Hepatocyte (in vitro differentiated cells): ENCODE results near the gene RNF6. TPM values are rescaled to one million over a fixed set of nuclear protein-coding genes. Genes with fewer than 3 reads are reported as not detected.
"Not testable (repeated sequence)": the region's sequence is repeated elsewhere in the genome, so short reads cannot be mapped to it uniquely, and the experiment has no call there.

Experiments
- DNase-seq: peaks from one replicate; pipeline ENCODE4 v3.0.0-alpha.2; 2016; ENCODE audit warnings: low spot score
- H2AFZ ChIP-seq: fragments of 200-600 bp; sonication (generic); 2 replicates; pipeline ENCODE4 v1.6.0; 2016; ENCODE audit warnings: antibody characterized with exemption, mild to moderate bottlenecking
- H3K27ac ChIP-seq: fragments of 200-600 bp; sonication (generic); 2 replicates; pipeline ENCODE4 v1.5.1; 2016; ENCODE audit warnings: mild to moderate bottlenecking
- H3K27me3 ChIP-seq: fragments of 200-600 bp; sonication (generic); 2 replicates; pipeline ENCODE4 v1.6.1; 2016
- H3K36me3 ChIP-seq: fragments of 200-600 bp; sonication (generic); replicated peaks from 2 replicates; pipeline ENCODE4 v1.5.1; 2016; ENCODE audit warnings: low read depth; ENCODE audit not compliant: insufficient read depth
- H3K4me1 ChIP-seq: fragments of 200-600 bp; sonication (generic); 2 replicates; pipeline ENCODE4 v1.5.1; 2016; ENCODE audit warnings: mild to moderate bottlenecking, moderate library complexity; ENCODE audit not compliant: insufficient read depth
- H3K4me2 ChIP-seq: fragments of 200-600 bp; sonication (generic); 2 replicates; pipeline ENCODE4 v1.6.0; 2016
- H3K4me3 ChIP-seq: fragments of 200-600 bp; sonication (generic); 2 replicates; pipeline ENCODE4 v1.5.1; 2016; ENCODE audit warnings: mild to moderate bottlenecking
- H3K79me2 ChIP-seq: fragments of 200-600 bp; sonication (generic); 2 replicates; pipeline ENCODE4 v1.6.0; 2017; ENCODE audit warnings: mild to moderate bottlenecking
- H3K9me2 ChIP-seq: fragments of 200-600 bp; sonication (generic); replicated peaks from 2 replicates; pipeline ENCODE4 v1.6.0; 2017; ENCODE audit warnings: mild to moderate bottlenecking; ENCODE audit not compliant: insufficient read depth
- H3K9me3 ChIP-seq: fragments of 200-600 bp; sonication (generic); 2 replicates; pipeline ENCODE4 v1.5.1; 2016; ENCODE audit warnings: low read depth, mild to moderate bottlenecking
- H4K20me1 ChIP-seq: fragments of 200-600 bp; sonication (generic); 2 replicates; pipeline ENCODE4 v1.6.0; 2016; ENCODE audit warnings: mild to moderate bottlenecking; ENCODE audit not compliant: insufficient read depth, poor library complexity, severe bottlenecking
- EZH2 ChIP-seq: fragments of 200-600 bp; sonication (generic); IDR thresholded peaks from 2 replicates; pipeline ENCODE4 v1.6.1; 2016; ENCODE audit warnings: antibody characterized with exemption, mild to moderate bottlenecking, borderline replicate concordance
- EZH2phosphoT487 ChIP-seq: fragments of 200-600 bp; sonication (generic); IDR thresholded peaks from one replicate; pipeline ENCODE4 v1.6.1; 2018; ENCODE audit warnings: antibody characterized with exemption, mild to moderate bottlenecking, low read depth, moderate library complexity; ENCODE audit not compliant: unreplicated experiment, severe bottlenecking
- WGBS: methylation state at CpG from one replicate; pipeline ENCODE4 v1.1.6; 2016; ENCODE audit warnings: low lambda C conversion rate; ENCODE audit errors: missing lambda C conversion rate; 5-methylcytosine and 5-hydroxymethylcytosine counted together
- polyA plus RNA-seq: library from polyadenylated mRNA; unstranded; fragments of >200 nt; fragmentation: Nextera tagmentation; extraction: Ambion mirVana; gene quantifications from 2 replicates; pipeline ENCODE4 v1.2.1, GENCODE V29; 2016
- total RNA-seq: library from RNA; depleted of rRNA; stranded (reverse); fragments of >200 nt; gene quantifications from 2 replicates; pipeline ENCODE4 v1.2.3, GENCODE V29; 2014
- TF ChIP-seq, protein P1 (sequence below): fragments of 200-600 bp; sonication (generic); IDR thresholded peaks from 2 replicates; pipeline ENCODE4 v1.5.1; 2016; ENCODE audit warnings: antibody characterized with exemption, mild to moderate bottlenecking; ENCODE audit not compliant: poor library complexity

Gene RNF6
- total and polyA plus RNA-seq, 2 experiments from 2014 or later = 31.9 to 34.0 TPM

DNA sequence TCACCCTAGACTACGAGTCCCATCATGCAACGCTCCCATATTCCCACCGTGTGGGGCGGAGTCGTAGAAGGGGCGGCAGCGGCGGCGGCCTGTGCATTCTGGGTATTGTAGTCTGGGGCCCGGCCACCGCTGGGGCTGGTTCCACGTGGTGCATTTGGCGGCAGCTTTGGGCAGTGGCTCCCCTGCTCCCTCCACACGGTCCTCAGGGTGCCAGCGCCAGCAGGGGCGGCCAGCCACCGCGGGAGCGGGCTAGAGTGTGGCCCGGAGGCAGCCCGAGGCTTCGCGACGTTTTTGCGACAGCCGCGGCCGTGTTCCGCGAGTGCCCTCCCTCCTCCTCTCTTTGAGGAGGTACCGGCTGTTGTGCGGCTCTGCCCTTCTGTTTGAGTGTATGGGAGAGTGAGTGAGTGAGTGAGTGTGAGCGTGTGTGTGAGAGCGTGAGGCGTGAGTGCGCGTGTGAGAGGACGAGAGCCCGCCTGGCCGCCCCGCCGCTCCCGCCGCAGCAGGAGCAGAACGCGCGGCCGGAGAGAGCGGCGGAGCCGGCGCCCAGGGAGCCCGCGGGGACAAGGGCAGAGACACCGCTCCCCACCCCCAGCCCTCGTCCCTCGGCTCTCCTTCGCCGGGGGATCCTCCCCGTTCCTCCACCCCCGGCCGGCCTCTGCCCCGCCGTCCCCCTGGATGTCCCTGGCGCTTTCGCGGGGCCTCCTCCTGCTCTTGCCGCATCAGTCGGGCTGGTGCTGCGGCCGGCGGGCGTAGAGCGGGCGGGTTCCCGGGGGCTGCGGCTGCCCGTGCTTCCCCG is 31.9 kb upstream of the RNF6 start, which contains the start of gene CDK8:
CDK8 (plus strand) TSS at position 343 of the 796 bp plus-strand sequence. CDS start 513 bp downstream, outside the sequence.
- DNase-seq = peak; percentile 91
- peaks cover 33% of the 10 kb centered on the region for H4K20me1 ChIP-seq
- H3K4me3 ChIP-seq = peak within 1 kb of the TSS; percentile 84
- no peaks in the 10 kb centered on the region for H3K9me2 ChIP-seq
- H3K79me2 ChIP-seq = peaks cover 42% of the 10 kb centered on the region
- H3K9me3 ChIP-seq = no peaks in the 10 kb centered on the region
- no peaks in the 10 kb centered on the region for H3K36me3 ChIP-seq
- H2AFZ ChIP-seq = peak within 1 kb of the TSS; percentile 90
- 2% methylated on average over 49 of the region's 79 CpGs for WGBS
- peaks cover 18% of the 10 kb centered on the region for H3K4me1 ChIP-seq
- H3K27me3 ChIP-seq = no peaks in the 10 kb centered on the region
- peak within 1 kb of the TSS; percentile 84 for H3K4me2 ChIP-seq
- TF ChIP-seq, protein P1, sequence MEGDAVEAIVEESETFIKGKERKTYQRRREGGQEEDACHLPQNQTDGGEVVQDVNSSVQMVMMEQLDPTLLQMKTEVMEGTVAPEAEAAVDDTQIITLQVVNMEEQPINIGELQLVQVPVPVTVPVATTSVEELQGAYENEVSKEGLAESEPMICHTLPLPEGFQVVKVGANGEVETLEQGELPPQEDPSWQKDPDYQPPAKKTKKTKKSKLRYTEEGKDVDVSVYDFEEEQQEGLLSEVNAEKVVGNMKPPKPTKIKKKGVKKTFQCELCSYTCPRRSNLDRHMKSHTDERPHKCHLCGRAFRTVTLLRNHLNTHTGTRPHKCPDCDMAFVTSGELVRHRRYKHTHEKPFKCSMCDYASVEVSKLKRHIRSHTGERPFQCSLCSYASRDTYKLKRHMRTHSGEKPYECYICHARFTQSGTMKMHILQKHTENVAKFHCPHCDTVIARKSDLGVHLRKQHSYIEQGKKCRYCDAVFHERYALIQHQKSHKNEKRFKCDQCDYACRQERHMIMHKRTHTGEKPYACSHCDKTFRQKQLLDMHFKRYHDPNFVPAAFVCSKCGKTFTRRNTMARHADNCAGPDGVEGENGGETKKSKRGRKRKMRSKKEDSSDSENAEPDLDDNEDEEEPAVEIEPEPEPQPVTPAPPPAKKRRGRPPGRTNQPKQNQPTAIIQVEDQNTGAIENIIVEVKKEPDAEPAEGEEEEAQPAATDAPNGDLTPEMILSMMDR = no peak
- TF ChIP-seq EZH2phosphoT487 = no peak
- TF ChIP-seq EZH2 = no peak
- peak within 1 kb of the TSS; percentile 96 for H3K27ac ChIP-seq

DNA sequence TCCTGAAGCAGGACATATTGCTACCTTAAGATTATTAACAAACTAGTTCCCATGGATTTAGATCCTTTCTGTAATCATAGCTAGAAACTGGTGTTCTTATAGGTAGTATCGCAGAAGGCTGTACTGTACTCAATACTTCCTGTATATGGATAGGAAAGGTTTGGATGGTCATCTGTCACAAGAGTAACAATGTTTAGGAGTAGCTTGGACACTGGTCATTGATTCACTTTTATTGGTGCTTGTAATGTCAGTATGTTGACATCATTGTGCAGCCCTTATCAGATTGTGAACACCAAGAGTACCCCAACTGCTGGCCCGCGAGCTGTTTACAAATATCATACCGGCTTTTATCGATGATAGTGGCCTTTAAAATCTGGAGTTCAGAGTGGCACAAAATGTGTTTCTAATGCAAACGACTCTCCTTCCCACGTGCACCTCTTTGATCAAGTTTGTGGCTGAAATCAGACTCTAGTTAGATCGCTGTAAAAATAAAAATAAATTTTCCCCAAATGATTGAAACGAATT is 31.2 kb upstream of the RNF6 start:
- H3K9me3 ChIP-seq = no peaks in the 10 kb centered on the region
- peaks cover 31% of the 10 kb centered on the region for H4K20me1 ChIP-seq
- DNase-seq = no peak
- H3K4me3 ChIP-seq = no peak overlapping the region
- no peaks in the 10 kb centered on the region for H3K36me3 ChIP-seq
- peak overlapping the region; percentile 90 for H2AFZ ChIP-seq
- WGBS = 49% methylated on average over 9 of the region's 9 CpGs
- H3K27ac ChIP-seq = no peak overlapping the region
- peaks cover 35% of the 10 kb centered on the region for H3K79me2 ChIP-seq
- no peaks in the 10 kb centered on the region for H3K9me2 ChIP-seq
- peak overlapping the region; percentile 84 for H3K4me2 ChIP-seq
- TF ChIP-seq, protein P1 = no peak
- TF ChIP-seq EZH2 (no peak), EZH2phosphoT487 (no peak)
- H3K4me1 ChIP-seq = peaks cover 18% of the 10 kb centered on the region
- no peaks in the 10 kb centered on the region for H3K27me3 ChIP-seq

DNA sequence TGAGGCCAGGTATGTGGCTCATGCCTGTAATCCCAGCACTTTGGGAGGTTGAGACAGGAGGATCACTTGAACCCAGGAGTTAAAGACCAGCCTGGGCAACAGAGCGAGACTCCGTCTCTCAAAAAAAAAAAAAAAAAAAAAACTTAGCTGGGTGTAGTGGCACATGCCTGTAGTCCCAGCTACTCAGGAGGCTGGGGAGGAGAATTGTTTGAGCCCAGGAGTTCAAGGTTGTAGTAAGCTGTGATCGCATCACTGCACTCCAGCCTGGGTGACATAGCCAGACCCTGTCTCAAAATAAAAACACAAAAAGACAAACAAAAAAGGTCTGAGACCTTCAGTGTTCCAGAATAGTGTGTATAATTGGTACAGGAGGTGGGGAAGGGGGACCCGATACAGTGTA is 29.9 kb upstream of the RNF6 start:
- not testable (repeated sequence) for H3K4me3 ChIP-seq, H3K27ac ChIP-seq, H3K4me2 ChIP-seq, H3K27me3 ChIP-seq, H3K9me2 ChIP-seq, H3K36me3 ChIP-seq, H3K9me3 ChIP-seq, DNase-seq, H2AFZ ChIP-seq
- Histone ChIP-seq H4K20me1 (peaks cover 19% of the 10 kb centered on the region), H3K79me2 (peaks cover 22% of the 10 kb centered on the region), H3K4me1 (peaks cover 16% of the 10 kb centered on the region)
- 69% methylated on average over 4 of the region's 4 CpGs for WGBS

DNA sequence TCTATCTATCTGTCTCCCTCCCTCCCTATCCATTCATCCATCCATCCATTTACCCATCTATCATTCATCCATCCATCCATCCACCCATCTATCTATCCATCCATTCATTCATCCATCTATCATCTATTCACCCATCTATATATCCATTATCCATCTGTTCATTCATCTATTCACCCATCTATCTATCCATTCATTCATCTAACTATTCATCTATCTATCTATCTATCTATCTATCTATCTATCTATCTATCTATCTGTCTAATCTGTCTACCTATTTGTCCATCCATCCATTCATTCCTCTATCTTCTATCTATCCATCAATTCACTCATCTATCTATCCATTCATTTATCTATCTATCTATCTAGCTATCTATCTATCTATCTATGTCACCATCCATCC is 27.4 kb upstream of the RNF6 start:
- no peaks in the 10 kb centered on the region for H4K20me1 ChIP-seq
- H3K79me2 ChIP-seq = no peaks in the 10 kb centered on the region
- TF ChIP-seq, protein P1 = no peak
- TF ChIP-seq EZH2phosphoT487 (no peak), EZH2 (no peak)
- H3K4me2 ChIP-seq = no peak overlapping the region
- H3K4me3 ChIP-seq = no peak overlapping the region
- peaks cover 9% of the 10 kb centered on the region for H3K4me1 ChIP-seq
- H3K27me3 ChIP-seq = no peaks in the 10 kb centered on the region
- H3K9me3 ChIP-seq = no peaks in the 10 kb centered on the region
- no peaks in the 10 kb centered on the region for H3K9me2 ChIP-seq
- no peaks in the 10 kb centered on the region for H3K36me3 ChIP-seq
- no peak overlapping the region for H3K27ac ChIP-seq
- H2AFZ ChIP-seq = no peak overlapping the region
- no peak for DNase-seq
